ENCODE data around the gene COPS7B. TPM values are rescaled to one million over a fixed set of nuclear protein-coding genes. Genes with fewer than 3 reads are reported as not detected.

Gene COPS7B
- polyA plus RNA-seq, 1 donor (not counting 4 experiments of a cell fraction or from before 2014, with no cell fraction given) = 53.3 TPM

DNA sequence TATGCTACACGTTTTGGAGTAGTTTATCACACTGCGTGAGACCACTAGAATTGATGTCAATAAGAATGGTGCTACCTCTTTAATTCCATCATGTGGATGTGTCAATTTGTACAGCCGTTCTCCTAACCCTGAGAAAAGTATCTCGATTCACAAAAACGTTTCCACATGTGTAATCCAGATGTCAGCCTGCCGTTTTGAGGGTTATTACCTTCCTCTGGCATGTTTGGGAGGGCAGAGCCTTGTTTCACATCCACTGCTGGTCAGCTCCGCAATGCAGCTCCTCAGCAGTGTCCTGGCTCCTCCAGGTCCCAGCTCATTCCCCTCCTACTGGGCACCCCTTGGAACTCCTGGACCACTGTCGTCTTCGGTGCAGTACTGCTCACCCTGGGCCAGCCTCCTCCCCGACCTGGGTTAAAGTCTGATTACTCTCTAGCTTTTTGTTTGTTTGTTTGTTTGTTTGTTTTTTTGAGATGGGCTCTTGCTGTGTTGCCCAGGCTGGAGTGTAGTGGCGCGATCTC is 34.6 kb downstream of the COPS7B start:
- no peaks in the 10 kb centered on the region for H3K79me2 ChIP-seq (ENCODE audit: control insufficient read depth, insufficient read depth, low read length)
- FAIRE-seq (no peak), DNase-seq (ENCODE audit: low read depth, low spot score) (no peak)
- H2AFZ ChIP-seq (ENCODE audit: control insufficient read depth, low read length) = no peak overlapping the region
- no peaks in the 10 kb centered on the region for H3K4me1 ChIP-seq (ENCODE audit: control insufficient read depth, extremely low read depth, insufficient read depth, low read length)
- dilution Hi-C loops (cut with MboI; ENCODE audit: extremely low pct_ligation_motif_present, low sequenced_read_pairs) = no loop called here
- H3K9me1 ChIP-seq (ENCODE audit: control insufficient read depth, extremely low read depth, insufficient read depth, low read length) = no peaks in the 10 kb centered on the region
- TF ChIP-seq EZH2 (IDR thresholded peaks at IDR 0.05; ENCODE audit: low read length) = no peak
- TF ChIP-seq, protein P1, sequence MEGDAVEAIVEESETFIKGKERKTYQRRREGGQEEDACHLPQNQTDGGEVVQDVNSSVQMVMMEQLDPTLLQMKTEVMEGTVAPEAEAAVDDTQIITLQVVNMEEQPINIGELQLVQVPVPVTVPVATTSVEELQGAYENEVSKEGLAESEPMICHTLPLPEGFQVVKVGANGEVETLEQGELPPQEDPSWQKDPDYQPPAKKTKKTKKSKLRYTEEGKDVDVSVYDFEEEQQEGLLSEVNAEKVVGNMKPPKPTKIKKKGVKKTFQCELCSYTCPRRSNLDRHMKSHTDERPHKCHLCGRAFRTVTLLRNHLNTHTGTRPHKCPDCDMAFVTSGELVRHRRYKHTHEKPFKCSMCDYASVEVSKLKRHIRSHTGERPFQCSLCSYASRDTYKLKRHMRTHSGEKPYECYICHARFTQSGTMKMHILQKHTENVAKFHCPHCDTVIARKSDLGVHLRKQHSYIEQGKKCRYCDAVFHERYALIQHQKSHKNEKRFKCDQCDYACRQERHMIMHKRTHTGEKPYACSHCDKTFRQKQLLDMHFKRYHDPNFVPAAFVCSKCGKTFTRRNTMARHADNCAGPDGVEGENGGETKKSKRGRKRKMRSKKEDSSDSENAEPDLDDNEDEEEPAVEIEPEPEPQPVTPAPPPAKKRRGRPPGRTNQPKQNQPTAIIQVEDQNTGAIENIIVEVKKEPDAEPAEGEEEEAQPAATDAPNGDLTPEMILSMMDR (optimal IDR thresholded peaks at IDR 0.05 in 1 of 3, IDR thresholded peaks at IDR 0.05 in 1 of 3, conservative IDR thresholded peaks at IDR 0.05 in 1 of 3; ENCODE audit: extremely low read depth in 1 of 3, insufficient read depth in 2 of 3, low read length in 3 of 3) = no peak
- no peaks in the 10 kb centered on the region for H3K36me3 ChIP-seq (ENCODE audit: control insufficient read depth in 2 of 2, extremely low read depth in 1 of 2, insufficient read depth in 2 of 2, low read length in 2 of 2)
- peaks cover 4% of the 10 kb centered on the region for H3K9me3 ChIP-seq (ENCODE audit: control insufficient read depth, low read depth, low read length)
- H3K4me3 ChIP-seq (ENCODE audit: control insufficient read depth in 2 of 3, extremely low read depth in 1 of 3, insufficient read depth in 2 of 3, low read depth in 1 of 3, low read length in 3 of 3) = no peak overlapping the region
- no peak overlapping the region for H3K9ac ChIP-seq (ENCODE audit: control insufficient read depth, extremely low read depth, insufficient read depth, low read length)
- no peak overlapping the region for H3K27ac ChIP-seq (ENCODE audit: control insufficient read depth, insufficient read depth, low read length)
- no peaks in the 10 kb centered on the region for H3K27me3 ChIP-seq (ENCODE audit: control insufficient read depth, extremely low read depth, insufficient read depth, low read length)
- no peak overlapping the region for H3K4me2 ChIP-seq (ENCODE audit: control insufficient read depth, extremely low read depth, insufficient read depth, low read depth, low read length)
- no peaks in the 10 kb centered on the region for H4K20me1 ChIP-seq (ENCODE audit: control insufficient read depth, extremely low read depth, insufficient read depth, low read length)

DNA sequence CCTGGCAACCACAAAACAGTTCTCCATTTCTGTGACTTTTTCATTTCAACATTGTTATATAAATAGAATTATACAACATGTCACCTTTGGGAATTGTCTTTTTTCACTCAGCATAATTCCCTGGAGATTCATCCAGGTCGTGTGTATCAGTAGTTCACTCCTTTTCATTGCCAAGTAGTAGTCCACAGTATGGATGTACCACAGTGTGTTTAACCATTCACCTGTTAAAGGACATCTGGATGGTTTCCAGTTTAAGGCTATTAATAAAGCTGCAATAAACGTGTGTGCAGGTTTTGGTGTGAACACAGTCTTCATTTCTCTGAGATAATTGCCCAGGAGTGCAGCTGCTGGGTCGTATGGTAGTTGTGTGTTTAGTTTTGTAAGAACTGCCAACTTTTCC is 35.7 kb downstream of the COPS7B start:
- Histone ChIP-seq H3K4me1 (ENCODE audit: control insufficient read depth, extremely low read depth, insufficient read depth, low read length) (no peaks in the 10 kb centered on the region), H3K9me3 (ENCODE audit: control insufficient read depth, low read depth, low read length) (peaks cover 4% of the 10 kb centered on the region), H3K36me3 (ENCODE audit: control insufficient read depth in 2 of 2, extremely low read depth in 1 of 2, insufficient read depth in 2 of 2, low read length in 2 of 2) (no peaks in the 10 kb centered on the region), H3K4me3 (ENCODE audit: control insufficient read depth in 2 of 3, extremely low read depth in 1 of 3, insufficient read depth in 2 of 3, low read depth in 1 of 3, low read length in 3 of 3) (no peak overlapping the region), H2AFZ (ENCODE audit: control insufficient read depth, low read length) (no peak overlapping the region), H3K27me3 (ENCODE audit: control insufficient read depth, extremely low read depth, insufficient read depth, low read length) (no peaks in the 10 kb centered on the region), H3K9me1 (ENCODE audit: control insufficient read depth, extremely low read depth, insufficient read depth, low read length) (no peaks in the 10 kb centered on the region), H3K9ac (ENCODE audit: control insufficient read depth, extremely low read depth, insufficient read depth, low read length) (no peak overlapping the region), H3K4me2 (ENCODE audit: control insufficient read depth, extremely low read depth, insufficient read depth, low read depth, low read length) (no peak overlapping the region), H3K79me2 (ENCODE audit: control insufficient read depth, insufficient read depth, low read length) (no peaks in the 10 kb centered on the region), H3K27ac (ENCODE audit: control insufficient read depth, insufficient read depth, low read length) (no peak overlapping the region), H4K20me1 (ENCODE audit: control insufficient read depth, extremely low read depth, insufficient read depth, low read length) (no peaks in the 10 kb centered on the region)
- FAIRE-seq = no peak
- no peak for DNase-seq (ENCODE audit: low read depth, low spot score)
- TF ChIP-seq, protein P1 (optimal IDR thresholded peaks at IDR 0.05 in 1 of 3, IDR thresholded peaks at IDR 0.05 in 1 of 3, conservative IDR thresholded peaks at IDR 0.05 in 1 of 3; ENCODE audit: extremely low read depth in 1 of 3, insufficient read depth in 2 of 3, low read length in 3 of 3) = no peak
- TF ChIP-seq EZH2 (IDR thresholded peaks at IDR 0.05; ENCODE audit: low read length) = no peak
- dilution Hi-C loops (cut with MboI; ENCODE audit: extremely low pct_ligation_motif_present, low sequenced_read_pairs) = no loop called here

All from keratinocyte (primary cell).